ENCODE data around the gene S100A12.

DNA sequence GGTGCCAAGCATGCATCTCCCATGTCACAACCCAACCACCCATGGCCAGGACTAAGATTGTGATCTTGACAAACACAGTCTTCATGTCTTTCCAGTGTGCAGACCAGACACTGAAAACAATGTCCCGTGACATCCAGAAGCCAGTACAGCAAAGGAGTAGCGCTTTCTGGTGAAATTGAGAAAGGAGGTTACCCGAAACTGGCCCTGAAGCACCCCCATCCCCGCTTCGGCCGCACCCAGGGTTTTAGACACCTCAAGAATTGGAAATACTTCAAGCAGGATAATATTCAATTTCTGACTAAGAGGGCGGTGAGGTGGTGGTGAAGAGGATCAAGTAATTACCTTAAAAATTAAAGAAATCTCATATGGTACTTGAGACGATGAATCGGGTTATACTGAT lies 26.0 kb upstream of the S100A12 start:
- TF ChIP-seq, protein P1, sequence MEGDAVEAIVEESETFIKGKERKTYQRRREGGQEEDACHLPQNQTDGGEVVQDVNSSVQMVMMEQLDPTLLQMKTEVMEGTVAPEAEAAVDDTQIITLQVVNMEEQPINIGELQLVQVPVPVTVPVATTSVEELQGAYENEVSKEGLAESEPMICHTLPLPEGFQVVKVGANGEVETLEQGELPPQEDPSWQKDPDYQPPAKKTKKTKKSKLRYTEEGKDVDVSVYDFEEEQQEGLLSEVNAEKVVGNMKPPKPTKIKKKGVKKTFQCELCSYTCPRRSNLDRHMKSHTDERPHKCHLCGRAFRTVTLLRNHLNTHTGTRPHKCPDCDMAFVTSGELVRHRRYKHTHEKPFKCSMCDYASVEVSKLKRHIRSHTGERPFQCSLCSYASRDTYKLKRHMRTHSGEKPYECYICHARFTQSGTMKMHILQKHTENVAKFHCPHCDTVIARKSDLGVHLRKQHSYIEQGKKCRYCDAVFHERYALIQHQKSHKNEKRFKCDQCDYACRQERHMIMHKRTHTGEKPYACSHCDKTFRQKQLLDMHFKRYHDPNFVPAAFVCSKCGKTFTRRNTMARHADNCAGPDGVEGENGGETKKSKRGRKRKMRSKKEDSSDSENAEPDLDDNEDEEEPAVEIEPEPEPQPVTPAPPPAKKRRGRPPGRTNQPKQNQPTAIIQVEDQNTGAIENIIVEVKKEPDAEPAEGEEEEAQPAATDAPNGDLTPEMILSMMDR (IDR thresholded peaks at IDR 0.05; ENCODE audit: poor library complexity), result no peak
- TF ChIP-seq EZH2 (IDR thresholded peaks at IDR 0.05; ENCODE audit: borderline replicate concordance), result no peak

Measured in hepatocyte (in vitro differentiated cells).